GM18951 (cell line): ENCODE measurements around the gene IP6K3.

ENCODE experiments used
- POLR2A ChIP-seq: IDR thresholded peaks from 4 replicates; pipeline ENCODE4 v1.6.1; 2011; ENCODE audit warnings: mild to moderate bottlenecking; ENCODE audit not compliant: insufficient read length, insufficient read depth; ENCODE audit errors: extremely low read depth
- in situ Hi-C: fragments of 300-500 bp; cut with MboI; formaldehyde crosslinking; loops from one replicate; pipeline ENCODE4 v1.12.0; 2022; ENCODE audit warnings: low sequenced_read_pairs, mixed read lengths, inconsistent platforms; ENCODE audit not compliant: unreplicated experiment

The IP6K3 gene

DNA sequence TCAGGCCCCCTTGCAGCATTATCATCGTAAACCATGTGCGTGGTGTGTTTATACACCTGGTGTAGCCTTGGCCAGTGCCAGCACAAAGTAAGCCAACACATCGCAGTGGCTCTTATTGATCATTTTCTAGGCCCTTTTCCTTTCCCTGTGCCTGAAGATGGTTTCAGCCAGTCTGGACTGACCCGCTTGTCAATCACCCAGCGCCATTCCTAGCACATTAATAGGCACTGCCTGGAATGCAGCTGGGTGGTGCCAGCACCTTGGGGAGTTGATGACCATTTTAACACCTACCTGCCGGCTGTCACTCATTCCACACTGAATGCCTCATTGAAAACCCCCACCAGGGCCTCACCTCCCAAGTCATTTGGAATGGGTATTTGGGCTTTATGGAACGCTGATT, 30.3 kb downstream of the IP6K3 start:
- no peak for TF ChIP-seq POLR2A
- in situ Hi-C loops = no loop called here

GRCh38 chr6:33714385-33715040, 32.2 kb downstream of the IP6K3 start:
- in situ Hi-C loops = no loop called here

GRCh38 chr6:33713786-33714185, 32.9 kb downstream of the IP6K3 start:
- TF ChIP-seq POLR2A = no peak
- in situ Hi-C loops = no loop called here

More at GRCh38 chr6:33714385-33715040, 32.2 kb downstream of the IP6K3 start:
- TF ChIP-seq POLR2A = no peak

DNA sequence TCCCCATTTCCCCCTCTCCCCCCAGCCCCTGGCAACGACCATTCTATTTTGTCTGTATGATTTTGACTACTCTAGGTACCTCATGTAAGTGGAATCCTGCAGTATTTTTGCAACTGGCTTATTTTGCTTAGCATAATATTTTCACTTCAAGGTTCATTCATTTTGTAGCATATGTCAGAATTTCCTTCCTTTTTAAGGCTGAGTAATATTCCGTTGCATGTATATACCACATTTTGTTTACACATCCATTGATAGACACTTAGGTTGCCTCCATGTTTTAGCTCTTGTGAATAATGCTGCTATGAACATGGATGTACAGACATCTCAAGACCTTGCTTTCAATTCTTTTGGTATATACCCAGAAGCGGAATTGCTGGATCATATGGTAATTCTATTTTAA, 33.8 kb downstream of the IP6K3 start:
- in situ Hi-C loops = no loop called here

GRCh38 chr6:33711140-33712129, 35.3 kb downstream of the IP6K3 start, which contains the start of gene UQCC2:
Gene UQCC2, minus strand, starts transcription at chr6:33711700. Its CDS starts 14 bp downstream, at chr6:33711686.
- peak; percentile 96 for TF ChIP-seq POLR2A
- in situ Hi-C loops = no loop called here

More for the DNA sequence above, 33.8 kb downstream of the IP6K3 start:
- no peak for TF ChIP-seq POLR2A

DNA sequence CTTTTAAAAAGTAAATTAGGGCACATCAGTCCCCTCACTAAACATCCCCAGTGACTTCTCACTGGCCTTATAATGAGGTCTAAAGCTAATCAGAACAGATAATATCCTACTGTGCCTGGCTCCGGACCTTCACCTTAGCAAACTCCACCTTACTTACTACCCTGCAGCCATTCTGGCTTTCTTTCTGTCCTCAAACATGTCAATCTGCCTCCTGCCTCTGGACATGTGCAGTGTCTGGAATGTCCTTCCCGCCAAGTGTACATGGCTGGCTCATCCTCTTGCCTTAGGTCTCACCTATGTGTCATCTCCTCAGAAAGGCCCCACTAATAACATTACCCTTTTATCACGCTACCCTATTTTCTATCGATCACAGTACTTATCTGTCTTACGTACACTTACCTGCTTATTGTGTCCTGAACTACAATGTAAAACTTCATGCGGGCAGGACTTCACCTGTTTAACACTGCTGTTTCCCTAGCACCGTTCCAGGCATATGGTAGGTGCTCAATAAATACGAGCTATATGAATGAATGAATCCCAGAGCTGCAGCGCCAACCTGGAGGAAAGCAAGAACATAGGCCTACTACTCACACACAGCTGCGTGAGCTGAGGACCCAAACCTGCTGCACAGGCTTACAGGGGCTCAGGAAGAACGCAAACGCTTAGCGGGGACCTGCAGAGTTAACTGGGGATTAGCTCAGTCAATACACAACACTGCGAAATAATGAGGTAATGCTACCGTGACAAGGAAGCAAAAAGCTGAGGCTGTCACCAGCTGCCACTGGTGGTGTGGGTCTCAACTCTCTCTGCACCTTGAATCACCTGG, 36.2 kb downstream of the IP6K3 start:
- TF ChIP-seq POLR2A = no peak
- in situ Hi-C loops = no loop called here

GRCh38 chr6:33709605-33710295, 37.0 kb downstream of the IP6K3 start:
- no peak for TF ChIP-seq POLR2A
- in situ Hi-C loops = loop anchor here (10.0 kb wide), 1 partner anchor 125 kb away; the partner anchor contains the start of gene BAK1

DNA sequence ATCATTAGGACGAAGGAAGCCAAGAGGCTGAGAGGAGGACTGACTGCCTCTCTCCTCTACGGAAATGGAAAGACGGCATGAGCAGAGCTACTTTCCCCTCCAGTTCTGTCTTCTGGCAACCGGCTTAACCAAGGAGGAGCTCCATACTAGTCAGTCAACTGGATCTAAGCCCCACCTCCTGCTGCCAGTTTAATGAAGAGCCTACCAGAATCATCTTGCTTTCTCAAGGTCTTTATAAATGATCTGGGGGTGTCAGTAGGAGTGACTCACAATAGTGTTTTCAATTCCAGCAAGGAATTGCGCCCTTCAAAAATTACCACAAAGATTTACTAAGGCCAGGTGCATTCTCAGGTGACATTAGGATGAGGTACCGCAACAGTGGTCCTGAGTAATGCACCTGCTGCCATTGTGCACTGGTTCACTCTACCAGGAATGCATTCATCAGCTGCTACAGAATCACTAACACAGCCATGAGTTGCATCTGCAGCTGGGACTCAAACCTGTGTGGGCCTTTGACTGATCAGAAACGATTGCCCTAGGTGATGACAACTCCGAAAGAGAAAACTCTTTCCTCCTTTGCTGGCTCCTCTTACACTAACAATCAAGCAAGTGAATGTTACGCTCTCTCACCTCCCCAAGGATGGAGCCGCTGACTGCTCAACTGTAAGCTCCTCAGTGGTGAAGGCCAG, 38.0 kb downstream of the IP6K3 start:
- in situ Hi-C loops = loop anchor here (10.0 kb wide), 1 partner anchor 124 kb away; the partner anchor contains the start of gene BAK1
- no peak for TF ChIP-seq POLR2A

DNA sequence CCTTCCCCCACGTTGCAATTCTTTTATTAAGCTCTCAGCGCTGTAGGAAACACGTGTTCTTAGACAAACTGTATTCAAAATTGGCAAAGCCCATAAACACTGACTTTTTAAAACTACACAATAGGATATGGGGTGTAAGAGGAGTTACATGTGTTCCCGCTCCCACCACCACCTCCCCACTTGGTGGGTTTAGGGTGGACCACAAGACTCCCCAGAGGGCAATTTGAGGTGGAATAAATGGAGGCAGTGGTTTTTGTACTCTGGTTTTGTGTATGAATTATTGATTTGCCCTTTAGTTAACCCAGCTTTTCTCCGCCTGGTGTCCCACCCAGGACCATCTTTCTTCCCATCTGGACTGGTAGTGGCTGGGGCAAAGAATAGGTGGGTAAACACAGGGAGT, 38.9 kb downstream of the IP6K3 start:
- TF ChIP-seq POLR2A = no peak
- in situ Hi-C loops = loop anchor here (10.0 kb wide), 1 partner anchor 123 kb away; the partner anchor contains the start of gene BAK1

DNA sequence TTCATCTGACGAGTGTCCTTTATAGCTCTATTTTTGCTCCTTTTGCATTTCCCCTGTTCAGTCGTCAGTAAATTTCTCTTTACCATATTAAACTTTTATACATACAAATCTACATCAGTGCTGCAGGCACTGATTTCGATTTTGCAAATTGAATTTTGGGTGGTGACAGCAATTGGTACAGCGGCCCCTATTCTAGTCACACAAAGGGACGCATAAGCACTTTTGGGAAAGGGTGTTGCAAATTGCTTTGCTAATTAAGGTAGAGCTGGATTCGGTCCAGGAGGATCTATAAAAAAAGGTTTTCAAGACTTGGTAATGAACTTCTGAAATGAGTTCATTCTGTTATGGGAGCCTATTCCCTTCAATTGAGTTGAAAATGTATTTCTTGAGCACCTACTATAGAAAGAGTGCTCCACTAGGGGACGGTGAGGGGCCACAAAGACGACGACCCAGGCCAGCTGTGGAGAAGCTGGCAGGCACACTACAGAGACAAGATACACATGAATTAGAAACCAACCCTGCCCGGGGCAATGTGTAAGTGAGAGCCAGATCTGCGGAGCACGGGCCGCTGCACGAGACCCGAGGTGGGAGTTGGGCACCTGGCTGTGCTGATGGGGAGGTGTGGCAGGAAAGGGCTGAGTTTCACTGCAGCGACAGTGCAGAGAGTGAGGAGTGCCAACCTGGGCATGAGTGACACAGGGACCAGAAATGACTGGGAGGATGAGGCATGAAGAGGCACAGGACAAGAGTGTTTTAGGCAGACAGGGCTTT, 40.6 kb downstream of the IP6K3 start:
- no peak for TF ChIP-seq POLR2A

More for the DNA sequence above, 40.6 kb downstream of the IP6K3 start:
- in situ Hi-C loops = loop anchor here (10.0 kb wide), 1 partner anchor 121 kb away; the partner anchor contains the start of gene BAK1
